Posterior cingulate gyrus (tissue), 11 donors: ENCODE data around the gene SMAD1.
"Not testable (repeated sequence)": the region's sequence is repeated elsewhere in the genome, so short reads cannot be mapped to it uniquely, and the experiment has no call there.

Experiments
- DNase-seq, 10 donors: peaks; one replicate each; pipeline versions ENCODE4 v3.0.0 to v3.0.0-alpha.2; 2020 to 2021; ENCODE audit warnings: mixed read lengths in 3 of 10
- intact Hi-C: fragments of 100-400 bp; cut with DNase I; formaldehyde crosslinking; loops from one replicate; pipeline ENCODE4 v1.15.1; 2023

SMAD1 gene

DNA sequence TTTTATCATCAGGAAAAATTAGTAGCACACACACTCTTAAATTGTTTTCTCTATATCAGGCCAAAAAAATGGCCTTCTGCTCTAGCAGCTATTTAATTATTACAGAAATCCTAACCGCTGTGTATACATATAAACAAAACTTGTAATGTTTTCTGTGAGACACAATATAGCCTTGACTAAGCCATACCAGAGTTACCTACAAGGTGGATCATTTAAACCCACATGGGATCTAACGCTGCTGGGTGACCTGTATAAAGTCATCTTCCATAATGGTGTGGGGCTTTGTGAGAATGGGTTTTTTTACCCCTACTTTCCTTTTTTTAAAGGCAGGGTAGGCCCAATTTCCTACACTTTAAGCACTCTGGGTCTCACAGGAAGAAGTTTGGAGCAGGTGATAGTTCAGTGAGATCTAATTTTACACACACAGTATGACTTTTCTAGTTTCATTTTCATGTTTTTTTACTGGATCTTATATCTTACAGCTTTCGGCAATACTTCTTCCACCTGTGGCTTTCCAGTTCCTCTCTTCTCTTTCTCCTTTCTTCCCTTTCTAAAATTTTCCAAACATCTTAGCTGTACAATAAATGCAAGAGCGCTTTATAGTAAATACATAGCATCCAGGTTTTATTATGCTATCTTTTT is 70.6 kb downstream of the SMAD1 start:
- intact Hi-C loops = no loop called here
- no peak for DNase-seq

DNA sequence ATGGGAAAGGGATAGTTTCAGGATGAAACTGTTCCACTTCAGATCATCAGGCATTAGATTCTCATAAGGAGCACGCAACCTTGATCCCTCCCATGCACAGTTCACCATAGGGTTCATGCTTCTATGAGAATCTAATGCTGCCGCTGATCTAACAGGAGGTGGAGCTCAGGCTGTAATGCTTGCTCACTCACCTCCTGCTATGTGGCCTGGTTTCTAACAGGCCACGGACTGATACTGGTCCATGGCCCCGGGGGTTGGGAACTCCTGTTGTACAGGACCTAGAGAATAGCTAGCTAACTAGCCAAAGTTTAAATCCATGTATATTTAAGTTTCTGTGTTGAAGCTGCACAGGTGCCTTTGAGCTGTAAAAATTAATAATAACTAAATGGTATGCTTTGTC is 71.7 kb downstream of the SMAD1 start:
- intact Hi-C loops = no loop called here
- no peak for DNase-seq

DNA sequence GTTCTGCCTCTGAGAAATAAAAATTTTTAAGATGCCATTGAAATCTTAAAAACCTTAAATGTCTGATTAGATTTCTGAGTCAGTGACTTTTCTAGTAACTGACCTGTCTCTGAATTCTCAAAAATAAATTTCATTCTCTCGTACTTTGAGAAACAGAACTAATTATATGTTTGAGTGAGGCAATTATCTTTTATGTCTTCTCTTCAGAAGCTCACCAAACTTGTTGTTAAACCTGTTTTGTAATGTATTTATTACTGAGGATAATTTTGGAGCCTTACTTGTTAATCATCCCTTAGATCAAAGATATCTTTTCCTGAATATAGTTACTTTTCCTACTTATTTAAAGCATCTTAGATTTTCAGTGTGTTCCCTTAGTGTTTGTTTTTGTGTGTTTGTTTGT is 73.0 kb downstream of the SMAD1 start:
- intact Hi-C loops = no loop called here
- no peak for DNase-seq

DNA sequence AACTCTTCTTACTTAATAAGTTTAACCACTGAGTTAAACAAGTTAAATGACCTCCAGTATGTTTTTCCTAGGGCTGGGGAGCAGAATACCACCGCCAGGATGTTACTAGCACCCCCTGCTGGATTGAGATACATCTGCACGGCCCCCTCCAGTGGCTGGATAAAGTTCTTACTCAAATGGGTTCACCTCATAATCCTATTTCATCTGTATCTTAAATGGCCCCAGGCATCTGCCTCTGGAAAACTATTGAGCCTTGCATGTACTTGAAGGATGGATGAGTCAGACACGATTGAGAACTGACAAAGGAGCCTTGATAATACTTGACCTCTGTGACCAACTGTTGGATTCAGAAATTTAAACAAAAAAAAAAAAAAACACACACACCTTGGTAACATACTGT is 76.1 kb downstream of the SMAD1 start:
- peak in 6 of 10 donors; percentile 33 to 90 (median 60) for DNase-seq

DNA sequence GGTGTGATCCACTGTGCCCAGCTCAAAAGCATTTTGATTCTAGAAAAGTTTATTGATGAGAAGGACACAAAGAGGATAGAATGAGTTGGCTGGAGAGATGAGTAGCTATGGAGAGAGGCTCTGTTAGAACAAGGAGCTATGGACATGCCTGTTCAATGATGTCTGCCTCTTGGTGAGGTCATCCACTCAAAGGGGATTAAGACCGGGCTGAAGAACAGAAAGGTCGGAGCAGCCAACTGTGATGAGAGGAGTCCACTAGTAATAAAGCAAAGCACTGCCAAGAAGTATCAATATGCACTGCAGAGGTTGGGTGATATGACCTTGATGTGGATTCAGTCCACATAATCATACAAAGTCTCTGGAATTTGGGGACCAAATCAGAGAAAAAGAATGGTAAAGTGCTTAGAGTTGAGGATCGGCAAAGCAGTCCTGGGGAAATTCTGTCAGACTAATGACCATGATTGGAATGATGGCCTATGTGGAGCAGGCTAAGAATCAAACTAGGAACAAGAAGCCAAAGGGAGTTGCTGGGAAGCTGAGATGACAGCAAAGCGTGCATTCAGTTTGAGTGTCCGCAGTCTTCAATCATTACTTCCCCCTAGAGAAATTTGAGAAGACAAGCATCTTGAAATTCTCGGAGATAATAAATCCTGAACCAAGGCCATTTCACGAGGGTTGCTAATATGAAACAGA is 81.8 kb downstream of the SMAD1 start:
- intact Hi-C loops = no loop called here
- no peak for DNase-seq

More for the DNA sequence above, 76.1 kb downstream of the SMAD1 start:
- intact Hi-C loops = loop anchor here (1.0 kb wide), 1 partner anchor 324 kb away; no protein-coding TSS in a partner anchor

DNA sequence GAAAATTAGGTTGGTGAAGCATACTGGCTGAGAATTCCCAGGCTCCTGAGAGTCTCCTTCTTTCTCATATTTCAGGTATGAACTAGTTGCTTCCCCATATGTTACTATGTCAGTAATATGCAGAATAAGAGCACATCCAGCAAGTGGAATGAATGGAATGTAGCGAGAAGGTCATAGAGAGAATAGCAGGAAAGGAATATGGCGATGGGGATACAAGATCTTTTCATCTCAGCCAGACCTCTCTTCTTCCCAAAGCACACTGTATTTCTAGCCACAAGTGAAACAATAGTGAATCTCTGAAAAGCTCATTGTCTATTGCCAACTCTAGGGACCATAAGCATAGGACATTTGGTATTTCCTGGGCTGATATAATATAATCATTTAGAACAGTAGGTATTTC is 82.9 kb downstream of the SMAD1 start:
- intact Hi-C loops = no loop called here
- DNase-seq = no peak

DNA sequence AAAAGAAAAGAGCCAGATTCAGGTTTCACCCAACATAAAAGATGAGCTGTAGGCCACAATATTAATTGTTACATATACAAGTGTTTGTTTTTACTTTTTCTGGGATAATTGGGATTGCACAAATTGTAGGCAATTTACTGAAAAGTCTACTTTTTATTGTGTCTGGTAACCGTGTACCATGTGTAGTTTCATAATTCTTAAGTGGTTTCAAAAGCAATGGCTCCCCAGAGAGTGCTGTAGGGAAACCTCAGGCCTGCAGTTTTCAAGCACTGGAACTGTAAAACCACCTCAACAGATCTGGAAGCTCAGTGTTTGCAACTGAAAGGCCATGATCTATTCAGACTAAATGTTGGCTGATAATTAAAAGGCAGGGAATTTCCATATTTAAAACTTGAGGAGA is 83.7 kb downstream of the SMAD1 start:
- no peak for DNase-seq
- intact Hi-C loops = no loop called here

DNA sequence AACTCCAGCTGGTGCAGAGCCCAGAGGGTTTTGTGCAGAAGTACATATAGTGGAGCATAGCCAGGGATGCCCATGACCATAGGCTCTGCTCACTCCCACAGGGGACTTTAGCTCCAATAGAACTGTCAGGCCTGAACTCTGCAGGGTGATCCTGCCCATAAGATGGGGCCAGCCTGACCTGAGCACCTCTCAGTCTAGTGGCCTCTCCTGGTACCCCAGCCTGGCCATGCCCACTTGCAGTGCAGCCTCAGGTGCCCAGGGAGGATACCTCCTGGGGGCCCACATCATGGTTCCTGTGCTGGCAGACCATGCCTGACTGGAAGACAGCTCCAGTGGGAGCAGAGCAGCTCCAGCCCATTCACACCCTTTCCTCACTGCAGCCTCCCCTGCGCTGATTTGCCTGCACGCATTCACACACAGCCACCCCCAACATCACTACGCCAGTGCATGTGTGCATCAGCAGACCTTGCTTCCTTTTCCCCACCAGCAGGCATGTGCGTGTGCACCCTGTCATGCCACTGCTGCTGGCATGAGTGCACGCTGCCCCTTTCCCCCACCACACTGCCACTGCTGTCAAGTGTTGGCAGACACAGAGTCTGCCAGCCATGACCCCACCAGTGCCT is 84.5 kb downstream of the SMAD1 start:
- DNase-seq = peak in 4 of 10 donors; percentile 12 to 69 (median 57)
- intact Hi-C loops = no loop called here

DNA sequence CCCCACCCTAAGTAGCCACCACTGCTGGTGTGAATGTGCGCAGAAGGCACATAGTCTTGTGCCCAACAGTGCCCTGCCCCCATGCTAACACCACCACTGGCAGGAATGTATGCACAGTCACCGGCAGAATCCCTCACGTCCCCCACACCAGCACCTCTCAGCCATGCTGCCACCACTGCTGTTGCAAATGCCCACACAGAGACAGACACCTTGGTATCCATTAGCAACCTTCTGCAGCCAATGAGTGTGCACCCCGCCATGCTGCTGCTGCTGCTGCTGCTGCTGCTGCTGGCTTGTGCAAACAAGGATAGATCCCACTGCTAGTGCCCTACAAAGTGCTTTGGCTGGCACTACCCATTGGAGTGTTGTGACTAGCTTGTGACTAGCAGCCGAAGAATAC is 85.1 kb downstream of the SMAD1 start:
- intact Hi-C loops = no loop called here
- peak in 5 of 10 donors; percentile 9 to 87 (median 27) for DNase-seq

DNA sequence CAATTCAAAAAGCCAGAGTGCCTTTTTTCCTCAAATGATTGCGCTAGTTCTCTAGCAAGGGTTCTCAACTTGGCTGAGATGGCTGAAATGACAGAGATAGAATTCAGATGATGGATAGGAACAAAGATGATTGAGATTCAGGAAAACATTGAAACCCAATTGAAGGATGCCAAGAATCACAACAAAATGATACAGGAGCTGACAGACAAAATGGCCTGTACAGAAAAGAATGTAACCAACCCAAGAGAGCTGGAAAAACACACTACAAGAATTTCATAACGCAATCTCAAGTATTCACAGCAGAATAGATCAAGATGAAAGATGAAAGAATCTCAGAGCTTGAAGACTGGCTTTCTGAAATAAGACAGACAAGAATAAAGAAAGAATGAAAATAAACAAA is 85.9 kb downstream of the SMAD1 start:
- no peak for DNase-seq
- intact Hi-C loops = no loop called here

DNA sequence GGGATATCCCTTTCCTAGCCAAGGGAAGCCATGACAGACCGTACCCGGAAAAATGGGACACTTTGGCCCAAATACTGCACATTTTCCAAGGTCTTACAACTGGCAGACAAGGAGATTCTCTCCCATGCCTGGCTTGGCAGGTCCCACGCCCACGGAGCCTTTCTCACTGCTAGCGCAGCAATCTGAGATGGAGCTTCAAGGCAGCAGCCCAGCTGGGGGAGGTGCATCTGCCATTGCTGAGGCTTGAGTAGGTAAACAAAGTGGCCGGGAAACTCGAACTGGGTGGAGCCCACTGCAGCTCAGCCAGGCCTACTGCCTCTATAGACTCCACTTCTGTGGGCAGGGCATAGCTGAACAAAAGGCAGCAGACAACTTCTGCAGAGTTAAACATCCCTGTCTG is 92.9 kb downstream of the SMAD1 start:
- intact Hi-C loops, DNase-seq: not testable (repeated sequence)

DNA sequence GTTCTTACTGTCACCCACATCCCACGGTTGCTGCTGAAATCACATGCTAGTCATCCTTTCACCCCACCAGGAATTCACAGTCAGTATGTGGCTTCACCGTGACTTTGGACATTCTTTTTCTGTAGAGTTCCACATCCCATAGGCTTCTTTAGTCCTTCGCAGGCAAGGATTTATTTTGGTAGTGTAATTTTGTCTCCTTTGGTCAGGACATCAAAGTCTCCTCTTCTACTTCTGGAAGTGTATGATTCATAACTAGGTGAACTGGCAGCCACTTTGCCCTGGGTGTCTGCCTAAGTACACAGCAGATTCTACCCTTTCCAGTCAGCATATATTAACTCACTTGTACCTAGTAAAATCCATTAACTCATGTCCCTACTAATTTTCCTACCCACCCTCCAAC is 99.3 kb downstream of the SMAD1 start:
- intact Hi-C loops = no loop called here

DNA sequence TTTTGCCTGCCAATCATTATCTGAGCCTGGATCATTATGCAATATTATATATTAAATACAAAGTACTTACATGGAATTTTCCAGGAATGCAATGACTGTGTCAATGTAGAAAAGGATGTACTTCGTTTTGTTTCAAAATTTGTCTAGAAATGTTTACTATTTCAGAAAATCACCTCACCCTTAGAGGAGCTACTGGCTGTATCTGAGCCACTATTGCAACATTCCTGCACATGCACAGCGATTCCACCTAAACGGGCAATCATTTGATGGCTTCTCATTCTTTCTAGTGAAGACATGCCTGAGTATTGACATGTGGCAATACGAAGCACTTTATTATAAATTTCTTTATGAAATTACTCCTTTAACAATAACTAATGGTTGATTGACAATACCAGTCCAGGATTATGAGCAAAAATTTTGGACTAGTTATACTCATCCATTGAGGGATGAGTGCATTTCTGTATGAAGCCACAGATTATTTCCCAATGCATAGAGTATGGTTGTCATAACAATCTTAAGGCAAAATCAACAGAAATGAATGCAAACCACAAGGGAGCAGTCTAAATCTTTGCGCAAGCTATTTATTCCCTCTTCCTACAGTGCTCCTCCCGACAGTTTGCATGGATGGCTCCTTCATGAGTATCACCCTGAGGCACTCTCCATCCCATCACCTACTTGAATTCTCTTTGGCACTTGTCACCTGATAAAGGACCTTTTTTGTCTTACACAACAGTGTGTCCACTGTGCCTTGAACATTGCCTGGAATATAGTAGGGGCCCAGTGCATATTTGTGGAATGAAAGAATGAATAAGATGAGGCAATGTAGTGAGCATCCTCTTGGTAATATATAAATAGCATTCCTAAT is 101.8 kb downstream of the SMAD1 start:
- DNase-seq = no peak
- intact Hi-C loops = no loop called here

More for the DNA sequence above, 99.3 kb downstream of the SMAD1 start:
- no peak for DNase-seq

DNA sequence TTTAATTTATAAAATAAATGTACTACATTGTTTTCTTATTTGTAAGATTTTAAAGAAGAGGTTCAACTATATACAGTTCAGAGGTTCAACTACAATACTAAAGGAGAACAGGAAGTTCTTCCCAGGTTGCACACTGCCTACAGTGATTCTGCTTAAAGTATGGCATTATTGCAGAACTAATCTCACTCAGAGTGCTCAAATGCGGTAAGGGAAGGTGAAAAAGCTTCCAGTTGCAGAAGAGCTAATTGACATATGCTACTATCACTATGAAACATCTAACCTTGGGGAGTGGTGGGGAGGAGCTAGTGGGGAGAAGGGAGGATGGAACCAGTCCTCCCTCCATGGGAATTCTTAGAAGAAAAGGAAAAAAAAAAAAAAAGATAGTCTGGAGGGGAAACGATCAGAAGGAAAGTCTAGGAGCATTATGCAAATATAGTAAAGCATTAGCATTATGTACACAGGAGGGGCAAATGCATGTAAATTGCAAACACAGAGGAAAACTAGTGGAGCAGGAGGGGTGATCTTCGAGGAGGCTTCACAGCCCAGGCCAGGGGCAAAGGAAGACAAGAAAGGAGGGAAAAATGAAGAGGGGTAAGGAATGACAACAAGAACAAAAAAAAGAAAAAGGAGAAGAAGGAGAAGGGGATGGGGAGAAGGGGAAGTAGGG is 105.6 kb downstream of the SMAD1 start:
- DNase-seq = no peak
- intact Hi-C loops = no loop called here

DNA sequence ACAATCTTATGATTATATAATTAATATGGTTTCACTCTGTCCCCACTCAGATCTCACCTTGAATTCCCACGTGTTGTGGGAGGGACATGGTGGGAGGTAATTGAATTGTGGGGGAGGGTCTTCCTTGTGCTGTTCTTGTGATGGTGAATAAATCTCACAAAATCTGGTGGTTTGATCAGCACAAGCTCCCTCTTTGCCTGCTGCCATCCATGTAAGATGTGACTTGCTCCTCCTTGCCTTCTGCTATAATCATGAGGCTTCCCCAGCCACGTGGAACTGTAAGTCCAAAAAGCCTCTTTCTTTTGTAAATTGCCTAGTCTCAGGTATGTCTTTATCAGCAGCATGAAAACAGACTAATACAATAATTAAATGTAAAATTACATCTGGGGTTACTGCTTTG is 107.7 kb downstream of the SMAD1 start:
- intact Hi-C loops, DNase-seq: not testable (repeated sequence)

DNA sequence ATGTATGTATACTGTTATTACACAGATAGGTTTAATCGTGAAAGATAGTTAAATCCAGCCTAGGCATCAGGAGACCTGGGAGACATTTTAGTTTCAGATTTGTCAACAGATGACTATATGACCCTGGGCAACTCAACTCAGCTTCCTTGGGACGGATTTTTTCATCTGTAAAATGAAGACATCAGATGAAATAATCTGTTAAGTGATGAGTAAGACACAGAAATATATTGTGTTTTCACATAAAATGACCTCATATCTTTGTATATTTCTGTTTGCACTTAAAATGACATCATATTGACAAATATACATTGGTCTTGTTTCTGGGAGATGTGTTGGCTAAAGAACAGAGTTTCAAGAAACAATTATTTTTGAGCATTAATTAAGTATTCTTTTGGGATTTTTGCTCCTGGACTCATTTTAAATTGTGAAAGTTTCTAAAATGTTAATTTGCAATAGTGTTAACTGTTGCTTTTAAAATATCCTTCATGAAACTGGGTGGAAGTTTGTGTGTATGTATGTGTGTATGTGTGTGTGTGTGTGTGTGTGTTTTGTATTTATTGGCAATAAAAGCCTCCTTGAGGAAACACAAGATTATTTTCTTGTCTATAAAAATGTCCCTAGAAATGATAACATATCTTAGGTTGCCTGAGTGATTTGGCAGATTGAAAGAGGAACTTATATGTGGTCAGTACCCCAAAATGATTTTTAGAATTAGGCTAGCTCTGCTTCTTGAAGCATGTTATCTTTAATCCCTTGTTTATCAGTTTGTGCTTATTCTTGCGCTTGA is 108.5 kb downstream of the SMAD1 start:
- intact Hi-C loops = no loop called here
- DNase-seq = no peak

DNA sequence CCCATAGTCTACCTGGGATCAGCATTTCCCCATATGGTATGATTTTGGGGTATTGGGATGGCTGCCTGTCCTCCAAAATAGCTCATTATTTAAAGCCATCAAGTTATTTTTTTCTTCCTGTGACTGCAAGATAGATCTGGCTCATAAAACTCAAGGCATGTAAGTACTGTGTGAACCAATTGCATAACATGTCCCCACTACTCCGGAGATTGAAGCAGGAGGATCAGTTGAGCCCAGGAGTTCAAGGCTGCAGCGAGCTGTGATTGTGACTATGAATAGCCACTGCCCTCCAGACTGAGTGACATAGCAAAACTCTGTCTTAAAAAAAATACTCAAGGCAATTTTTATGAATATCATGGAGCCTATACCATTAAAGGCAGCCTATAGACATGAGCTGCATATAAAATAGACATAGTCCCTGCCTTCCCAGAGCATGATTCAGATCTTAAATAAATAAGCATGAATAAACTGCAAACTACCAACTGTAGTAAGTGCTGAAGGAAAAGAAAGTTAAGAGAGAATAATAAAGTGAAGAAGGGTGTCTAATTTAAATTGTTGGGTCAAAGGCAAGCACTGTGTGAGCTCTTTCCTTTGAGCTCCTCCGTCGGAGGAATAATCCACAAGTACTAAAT is 120.6 kb downstream of the SMAD1 start:
- intact Hi-C loops = no loop called here
- no peak for DNase-seq

DNA sequence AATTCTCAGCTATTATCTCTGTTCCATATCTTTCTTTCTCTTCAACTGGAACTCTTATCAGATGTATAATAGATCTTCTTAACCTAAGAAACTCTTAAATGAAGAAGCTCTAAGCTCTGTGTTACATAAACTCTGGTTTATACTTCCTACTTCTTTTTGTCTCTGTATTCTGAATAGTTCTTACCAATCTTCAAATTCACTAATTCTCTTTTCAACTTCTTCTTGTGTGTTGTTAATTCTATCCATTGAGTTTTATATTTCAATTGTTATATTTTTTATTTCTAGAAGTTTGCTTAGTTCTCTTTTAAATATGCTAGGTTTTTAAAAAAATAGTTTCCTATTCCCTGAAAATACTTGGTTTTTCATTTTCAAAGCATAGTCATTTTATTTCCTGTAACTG is 124.3 kb downstream of the SMAD1 start:
- intact Hi-C loops = no loop called here
- DNase-seq = no peak
